CD4-positive, alpha-beta T cell treated with Interferon alpha-2 for 1 hour (primary cell): ENCODE results near the gene SGCE.

Experiments
- DNase-seq, 2 donors: peaks; one replicate each; pipeline ENCODE4 v3.0.0-alpha.2; 2020 to 2022

SGCE gene

DNA sequence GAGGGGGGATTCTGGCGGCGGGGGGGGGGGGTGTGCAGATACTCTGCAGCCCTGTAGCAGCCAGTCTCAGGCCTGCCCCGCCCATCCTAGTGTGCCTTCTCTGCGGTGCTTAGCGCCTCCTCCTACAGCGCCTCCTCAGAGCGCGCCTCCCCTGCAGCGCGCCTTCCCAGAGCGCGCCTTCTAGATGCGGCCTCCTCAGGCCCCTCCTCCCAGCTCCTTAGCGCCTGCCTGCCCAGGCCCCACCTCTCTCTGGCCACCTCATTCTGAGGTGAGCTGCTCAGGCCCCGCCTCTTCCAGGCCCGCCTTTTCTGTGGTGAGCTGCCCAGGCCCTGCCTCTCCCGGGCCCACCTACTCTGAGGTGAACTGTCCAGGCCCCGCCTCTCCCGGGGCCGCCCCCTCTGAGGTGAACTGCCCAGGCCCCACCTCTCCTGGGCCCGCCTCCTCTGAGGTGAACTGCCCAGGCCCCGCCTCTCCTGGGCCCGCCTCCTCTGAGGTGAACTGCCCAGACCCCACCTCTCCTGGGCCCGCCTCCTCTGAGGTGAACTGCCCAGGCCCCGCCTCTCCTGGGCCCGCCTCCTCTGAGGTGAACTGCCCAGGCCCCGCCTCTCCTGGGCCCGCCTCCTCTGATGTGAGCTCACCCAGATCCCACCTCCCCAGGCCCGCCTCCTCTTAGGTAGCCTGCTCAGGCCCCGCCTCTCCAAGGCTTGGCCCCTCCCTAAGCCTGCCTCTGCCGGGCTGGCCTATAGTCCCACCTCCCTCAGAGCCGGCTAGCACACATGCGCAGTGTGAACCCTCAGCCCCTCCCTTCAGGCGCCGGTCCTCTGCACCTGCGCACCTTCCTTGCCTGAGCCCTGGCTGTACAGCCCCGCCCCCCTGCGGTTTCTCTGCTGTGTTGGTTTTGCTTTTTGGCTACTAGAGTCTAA is 2.1 kb upstream of the SGCE start:
- peak; percentile 97 to 98 for DNase-seq

- DNase-seq, result peak in 1 of 2 donors; percentile 43
These were observed 1.2 kb upstream of the SGCE start for GRCh38 chr7:94656925-94657731.

GRCh38 chr7:94656658-94656924 is 658 bp upstream of the SGCE start:
- DNase-seq, result no peak

GRCh38 chr7:94655126-94655847 is 646 bp downstream of the SGCE start:
- DNase-seq, result no peak

GRCh38 chr7:94654783-94655125 is 1.2 kb downstream of the SGCE start:
- DNase-seq, result no peak

DNA sequence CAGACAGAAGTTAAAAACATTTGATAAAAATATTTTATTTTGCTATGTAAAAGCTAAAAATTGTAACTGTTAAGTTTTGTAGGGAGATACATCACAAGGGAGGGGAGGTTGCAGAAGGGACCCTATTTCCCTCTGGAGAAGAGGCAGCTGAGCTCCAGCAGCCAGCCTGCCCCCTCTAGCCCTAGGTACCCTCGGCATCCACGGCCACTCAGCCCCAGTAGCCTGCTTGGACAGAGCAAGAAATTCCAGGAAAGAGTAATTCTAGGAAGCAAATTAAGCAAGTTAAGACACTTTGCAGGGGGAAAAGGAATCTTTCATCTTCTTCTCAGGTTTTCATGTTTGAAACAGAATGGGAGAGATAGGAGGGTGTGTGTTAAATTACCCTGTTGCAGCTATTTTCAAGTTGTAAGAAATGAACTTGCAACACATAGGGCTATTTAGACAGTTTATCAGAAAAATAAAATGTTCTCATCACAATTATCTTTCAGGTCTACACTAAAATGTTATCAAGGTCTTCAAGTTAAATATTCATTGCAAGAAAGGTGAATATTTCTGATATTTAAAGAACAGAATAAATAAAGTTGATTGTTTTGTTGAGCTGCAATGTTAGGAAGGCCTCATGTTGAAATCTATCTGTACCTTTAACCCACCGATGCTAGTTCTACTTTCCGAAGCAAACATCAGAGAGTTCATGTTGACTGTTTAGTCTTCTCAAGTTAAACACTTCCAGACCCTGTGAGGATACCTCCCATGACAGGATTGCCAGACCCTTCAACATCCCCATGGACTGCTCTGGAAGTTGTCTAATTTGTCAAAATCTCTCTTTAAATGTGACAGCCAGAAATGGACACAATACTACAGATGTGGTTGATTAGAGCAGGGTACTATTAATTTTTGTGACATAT is 5.5 kb downstream of the SGCE start:
- no peak for DNase-seq

DNA sequence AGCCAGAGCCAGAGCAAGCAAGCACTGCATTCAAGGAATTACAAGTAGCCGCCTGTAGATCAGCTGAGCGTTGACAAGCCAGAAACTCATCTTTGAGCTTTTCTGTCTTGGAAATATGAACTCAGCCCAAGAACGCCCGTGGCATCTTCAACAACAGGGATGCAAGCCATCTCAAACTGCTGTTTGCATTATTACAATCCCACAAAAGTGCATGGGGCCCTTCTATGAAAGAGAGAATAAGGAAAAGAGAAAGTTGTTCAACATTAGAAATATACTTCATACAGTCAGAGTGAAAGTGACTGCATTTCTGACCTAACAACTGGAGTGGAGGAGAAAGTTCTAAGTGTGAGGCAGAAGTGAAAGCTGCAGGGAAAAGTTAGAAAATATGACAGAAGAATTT is 6.5 kb downstream of the SGCE start:
- no peak for DNase-seq

GRCh38 chr7:94648731-94649130 is 7.2 kb downstream of the SGCE start:
- DNase-seq, result no peak

DNA sequence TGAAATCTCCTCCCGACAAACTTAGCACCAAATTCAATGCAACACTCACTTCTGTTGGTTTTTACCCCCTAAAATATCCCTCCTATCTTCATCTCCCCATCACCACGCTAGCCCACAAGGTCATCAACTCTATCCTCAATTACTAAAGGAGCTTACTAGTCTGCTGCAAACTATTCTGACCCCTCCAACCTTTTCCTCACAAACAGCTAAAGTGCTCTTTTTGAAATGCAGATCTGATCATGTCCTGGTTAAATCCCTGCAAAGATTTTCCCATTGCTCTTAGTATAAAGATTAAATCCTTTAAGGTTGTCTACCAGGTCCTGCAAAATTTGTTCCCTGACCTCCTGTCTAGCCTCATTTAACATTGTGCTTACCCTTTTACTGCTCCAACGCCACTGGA is 8.6 kb downstream of the SGCE start:
- DNase-seq, result no peak

DNA sequence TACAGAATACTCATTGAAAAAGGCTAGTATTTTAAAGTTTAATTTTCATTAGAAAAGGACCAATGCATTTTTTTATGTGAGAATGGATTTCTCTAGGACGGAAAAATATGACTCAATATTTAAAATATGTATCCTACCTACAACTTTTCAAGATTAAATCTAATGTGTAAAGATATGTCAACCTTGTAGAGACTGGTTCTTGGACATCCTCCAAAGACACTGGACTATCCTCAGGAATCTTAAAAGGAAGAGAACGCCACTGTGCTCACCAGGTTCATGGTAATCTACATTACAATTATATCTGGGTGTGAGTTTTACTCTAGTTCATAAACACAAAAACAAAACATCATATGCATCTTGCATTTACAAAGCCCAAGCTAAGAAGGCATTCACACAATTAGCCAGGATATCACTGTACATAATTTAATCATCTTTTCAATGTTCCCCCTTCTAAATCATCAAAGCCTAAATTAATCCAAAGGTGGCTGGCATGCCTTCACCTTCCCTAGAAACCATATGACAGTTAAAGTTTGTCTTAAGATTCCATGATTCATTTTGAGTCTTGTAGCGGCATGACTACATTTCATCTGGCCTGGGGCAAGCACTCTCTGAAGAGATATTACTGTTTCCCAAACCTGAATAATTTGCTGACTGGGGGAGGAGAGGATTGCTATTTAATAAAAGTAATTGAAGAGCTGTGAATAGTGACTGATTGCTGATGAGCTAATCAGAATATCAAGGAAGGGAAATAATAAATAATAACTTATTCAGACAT is 12.0 kb downstream of the SGCE start:
- no peak for DNase-seq

DNA sequence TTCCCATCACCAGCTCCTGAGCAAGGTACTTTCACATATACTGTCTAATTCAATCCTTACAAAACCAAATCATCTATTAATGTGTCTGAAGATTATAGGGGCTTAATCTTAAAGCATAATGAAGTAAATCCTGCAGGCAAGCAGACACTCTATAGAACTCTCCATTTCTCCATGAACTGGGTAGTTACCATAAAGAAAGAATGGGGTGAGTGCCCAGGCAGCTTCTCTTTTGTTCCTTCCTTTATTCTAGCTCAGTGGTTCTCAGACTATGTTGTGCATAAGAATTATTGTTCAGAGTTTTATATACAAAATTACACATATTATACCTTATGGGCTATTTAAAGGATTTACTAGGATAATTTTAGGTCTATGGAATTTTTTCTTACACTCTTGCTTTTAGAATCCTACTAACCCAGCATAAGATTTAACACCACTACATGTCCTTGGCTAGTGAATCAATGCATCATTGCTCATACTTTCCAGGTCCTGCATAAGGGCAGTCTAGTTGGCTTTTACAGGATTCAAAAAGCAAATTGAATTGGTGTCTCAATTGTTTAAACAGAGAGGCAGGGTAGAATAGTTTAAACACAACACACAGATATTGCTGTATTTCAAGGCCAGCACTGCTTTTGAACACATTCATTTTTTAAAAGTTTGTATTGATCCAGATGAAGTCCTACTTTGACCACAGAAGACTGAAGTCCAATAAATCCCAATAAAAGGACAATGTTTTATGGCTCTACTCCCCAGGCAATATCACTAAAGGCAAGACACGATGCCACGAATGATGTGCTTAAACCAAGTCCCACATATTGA is 12.9 kb downstream of the SGCE start:
- no peak for DNase-seq

GRCh38 chr7:94639384-94639783 is 16.5 kb downstream of the SGCE start:
- no peak for DNase-seq

DNA sequence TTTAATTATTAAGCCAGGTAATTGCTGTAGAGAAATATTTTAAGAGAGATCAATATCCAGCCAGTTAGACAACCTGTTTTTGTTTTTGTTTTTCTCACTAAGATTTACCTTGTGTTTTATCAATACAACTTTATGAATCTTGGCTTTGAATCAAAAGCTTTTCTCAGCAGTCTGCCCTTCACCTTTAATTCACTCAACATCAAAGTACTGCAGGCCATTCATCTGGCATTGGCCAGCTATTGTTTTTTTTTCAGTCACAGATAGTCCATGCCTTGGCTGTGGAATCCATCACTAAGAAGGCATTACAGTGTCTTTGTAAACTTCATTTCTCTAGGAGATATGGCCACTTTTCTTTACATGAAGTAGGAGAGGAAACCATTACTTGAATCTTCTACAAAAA is 20.2 kb downstream of the SGCE start:
- no peak for DNase-seq

GRCh38 chr7:94634502-94634901 is 21.4 kb downstream of the SGCE start:
- DNase-seq, result no peak

GRCh38 chr7:94633687-94634086 is 22.2 kb downstream of the SGCE start:
- no peak for DNase-seq

DNA sequence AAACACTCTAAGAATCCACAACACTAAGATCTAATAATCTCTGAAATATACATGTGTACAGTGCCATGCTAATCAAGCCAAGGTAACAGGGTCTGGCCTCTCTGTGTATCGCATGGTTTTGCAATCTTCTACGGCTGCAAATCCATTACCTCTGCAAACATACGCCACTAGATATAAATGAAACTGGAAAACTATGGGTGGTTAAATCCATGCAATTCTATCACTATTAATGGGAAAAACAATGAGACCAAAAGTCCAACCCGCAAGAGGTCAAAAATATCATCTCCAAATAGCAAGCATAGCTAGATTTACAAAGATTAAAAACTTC is 23.0 kb downstream of the SGCE start:
- DNase-seq, result no peak

DNA sequence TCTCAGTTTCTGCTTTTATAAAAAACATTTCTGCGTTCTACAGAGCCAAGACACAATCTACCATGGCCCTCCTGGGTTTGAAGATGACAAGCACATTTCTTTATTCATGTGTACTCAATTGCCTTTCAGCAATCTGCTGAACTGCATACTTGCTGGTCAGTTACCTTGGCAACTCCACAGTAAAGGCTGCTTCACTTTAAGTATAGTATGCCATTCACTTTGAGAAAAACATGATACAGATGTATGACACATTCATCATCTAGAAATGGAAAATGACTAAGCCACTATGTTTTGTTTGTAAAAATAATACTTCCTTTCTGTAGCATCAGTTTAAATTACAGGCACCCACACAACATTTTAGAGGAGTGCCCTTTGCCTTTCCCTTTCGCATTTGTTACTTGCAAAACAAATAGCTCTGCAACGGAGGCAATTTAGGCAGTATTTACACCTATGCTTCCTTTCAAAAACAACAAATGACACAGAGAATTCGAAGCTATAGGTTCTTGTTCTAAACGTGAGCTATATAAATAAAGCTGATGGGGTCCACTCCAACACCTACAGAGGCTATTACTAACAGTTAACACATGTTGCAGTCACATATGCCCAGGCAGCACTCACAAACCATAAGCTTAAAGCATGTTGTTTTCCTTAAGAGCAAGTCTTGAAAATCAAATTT is 23.5 kb downstream of the SGCE start:
- DNase-seq, result no peak

DNA sequence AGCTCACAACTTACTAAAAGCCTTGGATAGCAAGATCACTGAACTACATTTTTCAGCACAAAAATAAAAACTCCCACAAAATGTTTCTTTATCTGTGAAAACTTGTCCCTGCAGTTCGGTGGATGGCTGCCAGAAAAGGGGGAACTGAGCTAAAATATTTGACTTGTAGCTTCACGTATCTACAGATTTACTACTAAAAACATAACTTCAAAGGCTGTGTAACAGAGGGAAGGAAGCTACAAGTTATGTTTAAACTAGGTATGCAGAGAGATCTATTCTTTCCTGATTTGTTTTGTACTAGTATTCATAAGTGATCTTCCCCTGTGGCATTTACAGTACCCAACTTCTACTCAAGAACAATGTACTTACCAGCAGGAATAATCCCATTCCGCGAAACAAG is 25.1 kb downstream of the SGCE start:
- no peak for DNase-seq

DNA sequence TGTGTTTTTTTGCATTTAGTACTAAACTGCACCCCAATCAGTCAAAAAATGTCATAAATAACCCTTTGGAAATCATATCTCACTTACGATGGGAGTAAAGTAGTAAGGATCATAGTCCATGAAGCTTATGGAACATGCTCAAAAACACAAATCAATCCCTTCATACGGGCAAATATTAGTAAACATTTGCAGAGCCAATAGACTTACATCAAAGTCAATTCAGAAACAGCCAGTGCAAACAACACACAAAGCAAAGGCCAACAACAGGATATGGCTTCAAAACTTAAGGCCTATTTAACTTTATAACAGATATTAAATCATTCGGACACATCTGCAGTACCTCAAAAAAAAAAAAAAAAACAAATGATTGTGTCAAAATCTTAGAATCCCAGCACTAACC is 32.1 kb downstream of the SGCE start:
- no peak for DNase-seq

GRCh38 chr7:94621120-94621519 is 34.8 kb downstream of the SGCE start:
- DNase-seq, result no peak

- DNase-seq, result peak; percentile 8 to 23
These were observed 35.2 kb downstream of the SGCE start for GRCh38 chr7:94620703-94621118.
